ENCODE results near the gene IL31. TPM values are rescaled to one million over a fixed set of nuclear protein-coding genes. Genes with fewer than 3 reads are reported as not detected.

Gene IL31
- total RNA-seq (not detected), polyA plus RNA-seq (not detected)
- long read RNA-seq, donor 1, result 0 reads
- long read RNA-seq, donor 2, result 0 reads
- long read RNA-seq, donor 3, result 0 reads
- long read RNA-seq, donor 4, result 0 reads
- long read RNA-seq, donor 5, result 0 reads

- Histone ChIP-seq H3K27me3 (ENCODE audit: control insufficient read depth in 3 of 3, insufficient read depth in 3 of 3, low read length in 2 of 3) (no peaks in the 10 kb centered on the region), H3K4me1 (ENCODE audit: control insufficient read depth in 5 of 5, insufficient read depth in 5 of 5, low read length in 5 of 5) (no peaks in the 10 kb centered on the region), H3K9ac (ENCODE audit: insufficient read depth in 1 of 2, low read length in 2 of 2) (no peak within 1 kb of the TSS), H3K36me3 (ENCODE audit: control insufficient read depth in 4 of 4, insufficient read depth in 4 of 4, low read length in 4 of 4) (no peaks in the 10 kb centered on the region), H3K27ac (ENCODE audit: low read depth in 1 of 2, low read length in 1 of 2) (no peak within 1 kb of the TSS), H3K4me3 (no peak within 1 kb of the TSS), H3K9me3 (ENCODE audit: control insufficient read depth in 4 of 4, insufficient read depth in 3 of 4, low read length in 3 of 4) (no peaks in the 10 kb centered on the region)
- TF ChIP-seq CTCF (IDR thresholded peaks at IDR 0.05; ENCODE audit: control extremely low read depth, extremely low read depth), result no peak
- DNase-seq (no peak), ATAC-seq (ENCODE audit: insufficient read depth, low FRiP score) (no peak)
- 88 to 96% methylated on average over 17 of the region's 17 CpGs for WGBS, 2 donors
Measured at GRCh38 chr12:122174155-122174845, at the start of gene IL31. Gene IL31, minus strand, starts transcription at chr12:122174221. Its CDS starts 49 bp downstream, at chr12:122174172.

- DNase-seq, result no peak
- no peak for ATAC-seq (ENCODE audit: insufficient read depth, low FRiP score)
- Histone ChIP-seq H3K4me3 (no peak overlapping the region), H3K9ac (ENCODE audit: insufficient read depth in 1 of 2, low read length in 2 of 2) (no peak overlapping the region), H3K4me1 (ENCODE audit: control insufficient read depth in 5 of 5, insufficient read depth in 5 of 5, low read length in 5 of 5) (no peaks in the 10 kb centered on the region), H3K9me3 (ENCODE audit: control insufficient read depth in 4 of 4, insufficient read depth in 3 of 4, low read length in 3 of 4) (peaks cover 0 to 2% (median 0%) of the 10 kb centered on the region in 4 donors), H3K27ac (ENCODE audit: low read depth in 1 of 2, low read length in 1 of 2) (no peak overlapping the region), H3K27me3 (ENCODE audit: control insufficient read depth in 3 of 3, insufficient read depth in 3 of 3, low read length in 2 of 3) (no peaks in the 10 kb centered on the region), H3K36me3 (ENCODE audit: control insufficient read depth in 4 of 4, insufficient read depth in 4 of 4, low read length in 4 of 4) (peaks cover 23 to 54% (median 38%) of the 10 kb centered on the region in 4 donors)
- TF ChIP-seq CTCF (IDR thresholded peaks at IDR 0.05; ENCODE audit: control extremely low read depth, extremely low read depth), result no peak
- 96 to 100% methylated on average over 1 of the region's 1 CpG for WGBS, 2 donors
Measured at GRCh38 chr12:122216445-122216844, 42.4 kb upstream of the IL31 start.

- DNase-seq (no peak), ATAC-seq (ENCODE audit: insufficient read depth, low FRiP score) (no peak)
- WGBS, 2 donors, result 92 to 97% methylated on average over 5 of the region's 5 CpGs
- Histone ChIP-seq H3K27me3 (ENCODE audit: control insufficient read depth in 3 of 3, insufficient read depth in 3 of 3, low read length in 2 of 3) (no peaks in the 10 kb centered on the region), H3K4me1 (ENCODE audit: control insufficient read depth in 5 of 5, insufficient read depth in 5 of 5, low read length in 5 of 5) (no peaks in the 10 kb centered on the region), H3K9ac (ENCODE audit: insufficient read depth in 1 of 2, low read length in 2 of 2) (no peak overlapping the region), H3K9me3 (ENCODE audit: control insufficient read depth in 4 of 4, insufficient read depth in 3 of 4, low read length in 3 of 4) (no peaks in the 10 kb centered on the region), H3K4me3 (no peak overlapping the region), H3K36me3 (ENCODE audit: control insufficient read depth in 4 of 4, insufficient read depth in 4 of 4, low read length in 4 of 4) (peaks cover 25 to 58% (median 40%) of the 10 kb centered on the region in 4 donors), H3K27ac (ENCODE audit: low read depth in 1 of 2, low read length in 1 of 2) (no peak overlapping the region)
- no peak for TF ChIP-seq CTCF (IDR thresholded peaks at IDR 0.05; ENCODE audit: control extremely low read depth, extremely low read depth)
Measured at GRCh38 chr12:122215771-122216170, 41.8 kb upstream of the IL31 start.

Measured in lung (tissue), 16 donors.